Ovary (tissue), 3 donors: ENCODE results near the gene HEPACAM.

ENCODE experiments used
- CTCF ChIP-seq, 3 donors: fragments of 450-650 bp in 2 of 3; fragments of 200-600 bp in 1 of 3; IDR thresholded peaks; one replicate each; pipeline versions ENCODE4 v1.5.1 to v1.8.0; 2016 to 2022; ENCODE audit warnings: antibody characterized with exemption in 3 of 3, mild to moderate bottlenecking in 1 of 3
- EP300 ChIP-seq: sonication (generic); formaldehyde crosslinking; IDR thresholded peaks from one replicate; pipeline ENCODE4 v1.6.1; 2017; ENCODE audit warnings: antibody characterized with exemption
- donor health status: DM: no; HTN: no; CAD: no.

DNA sequence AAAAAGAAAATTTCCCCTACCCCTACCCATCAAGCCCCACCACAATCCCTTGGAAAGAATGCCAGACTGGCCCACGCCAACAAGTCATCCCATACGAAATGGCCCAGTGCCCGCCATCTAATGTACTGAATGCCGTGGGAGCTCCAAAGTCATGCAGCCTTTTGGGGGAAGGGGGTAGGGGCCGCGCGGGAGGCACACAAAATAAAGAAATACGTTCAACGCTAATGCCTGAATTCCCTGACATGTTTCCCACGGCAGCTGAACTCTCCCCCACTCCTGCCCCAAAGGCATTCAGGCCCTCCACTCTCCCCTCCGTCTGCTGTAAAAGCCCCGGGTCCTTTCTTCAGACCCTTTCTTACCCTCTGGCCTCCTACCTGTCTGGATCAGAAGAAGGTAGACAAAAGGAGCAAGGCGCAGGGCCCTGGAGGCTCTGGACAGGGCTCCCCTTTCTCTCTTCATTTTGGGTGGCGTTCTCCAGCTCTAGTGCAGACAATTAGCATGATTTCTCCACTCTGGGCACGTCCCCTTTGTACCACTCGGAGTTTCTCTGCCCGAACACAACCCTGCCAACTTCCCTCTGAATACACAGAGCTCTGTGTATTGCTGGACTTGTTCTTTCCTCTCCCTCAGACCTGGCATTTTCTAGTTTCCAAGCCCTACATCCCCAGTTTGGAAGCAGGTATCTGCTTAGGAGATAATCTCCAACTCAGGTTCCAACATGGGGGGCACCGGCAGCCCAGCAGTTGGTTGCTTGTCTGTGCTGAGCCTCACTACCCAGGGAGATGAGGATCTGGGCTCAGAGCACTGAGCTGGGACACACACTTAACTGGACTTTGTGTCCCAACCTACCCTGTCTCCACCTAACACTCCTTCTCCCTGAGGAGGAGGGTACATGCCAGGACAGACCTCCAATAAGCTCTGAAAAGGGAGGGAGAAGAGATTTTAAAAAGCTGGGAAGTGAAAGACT lies at the start of gene HEPACAM:
- no peak for TF ChIP-seq CTCF (IDR thresholded peaks at IDR 0.05)
- no peak for TF ChIP-seq EP300
